T-helper 2 cell treated with Interferon-gamma antibody and Interleukin-4, amounts not matched to agents 5 μg/mL and 100 μg/mL, for 36 hours (primary cell): Measurements from ENCODE around the gene C1orf185.

Experiments used
- DNase-seq: peaks from one replicate; pipeline ENCODE4 v3.0.0; 2021; ENCODE audit warnings: low spot score
- H3K27ac Mint-ChIP-seq: one replicate; pipeline ENCODE4 v1.8.0; 2021; ENCODE audit warnings: mild to moderate bottlenecking, mixed read lengths
- H3K27me3 Mint-ChIP-seq: one replicate; pipeline ENCODE4 v1.8.0; 2021; ENCODE audit warnings: low read depth, mixed read lengths
- H3K36me3 Mint-ChIP-seq: one replicate; pipeline ENCODE4 v1.8.0; 2021; ENCODE audit warnings: low read depth, mixed read lengths
- H3K4me1 Mint-ChIP-seq: one replicate; pipeline ENCODE4 v1.8.0; 2021; ENCODE audit warnings: low read depth, mixed read lengths
- H3K4me3 Mint-ChIP-seq: one replicate; pipeline ENCODE4 v1.8.0; 2022; ENCODE audit warnings: mild to moderate bottlenecking, moderate library complexity, mixed read lengths
- H3K9me3 Mint-ChIP-seq: one replicate; pipeline ENCODE4 v1.8.0; 2021; ENCODE audit warnings: mixed read lengths

C1orf185 gene

DNA sequence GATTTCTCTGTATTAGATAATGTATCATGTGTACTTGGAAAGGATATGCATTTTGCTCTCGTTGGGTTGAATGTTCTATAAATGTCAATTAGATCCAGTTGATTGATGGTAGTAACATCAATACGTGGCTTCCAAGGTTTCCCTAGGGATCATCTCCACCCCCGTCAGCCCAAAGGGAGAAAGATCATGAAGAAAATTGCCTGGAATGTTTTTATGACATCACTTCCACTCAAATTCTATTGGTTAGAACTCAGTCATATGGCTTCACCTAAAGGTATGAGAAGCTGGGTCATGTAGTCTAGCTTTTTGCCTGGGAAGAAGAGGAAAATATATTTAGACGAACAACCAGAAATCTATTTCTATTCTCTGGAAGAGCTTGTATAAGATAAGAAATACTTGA is at the start of gene C1orf185:
TSS of gene C1orf185 (plus strand) at position 253 of the 400 bp plus-strand sequence. CDS start at position 259, 6 bp downstream.
- Mint-ChIP-seq H3K4me1 (no peaks in the 10 kb centered on the region), H3K27ac (no peak within 1 kb of the TSS), H3K27me3 (peaks cover 5% of the 10 kb centered on the region), H3K36me3 (no peaks in the 10 kb centered on the region), H3K9me3 (no peaks in the 10 kb centered on the region), H3K4me3 (no peak within 1 kb of the TSS)
- no peak for DNase-seq

DNA sequence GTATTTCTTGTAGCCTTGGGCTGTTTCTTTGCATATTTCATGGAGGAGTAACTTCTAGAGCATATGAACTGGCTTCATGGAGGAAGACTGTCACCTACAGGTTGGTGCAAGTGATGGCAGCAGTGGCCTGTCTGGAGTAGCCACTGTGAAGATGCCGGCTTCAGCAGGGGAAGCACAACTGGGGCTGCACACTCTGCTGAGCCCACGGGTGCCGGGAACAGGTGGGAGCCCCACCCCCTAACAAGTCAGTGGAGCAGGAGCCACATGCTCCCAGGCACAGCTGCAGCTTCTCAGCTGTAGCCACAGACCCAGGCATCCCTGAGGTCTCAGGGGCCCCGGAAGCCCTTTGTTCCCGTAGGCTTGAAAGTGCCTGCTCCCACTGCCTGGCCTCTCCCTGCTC is 43.2 kb upstream of the C1orf185 start:
- DNase-seq = no peak
- H3K27me3 Mint-ChIP-seq = peaks cover 17% of the 10 kb centered on the region
- no peaks in the 10 kb centered on the region for H3K36me3 Mint-ChIP-seq
- no peaks in the 10 kb centered on the region for H3K9me3 Mint-ChIP-seq
- H3K27ac Mint-ChIP-seq = no peak overlapping the region
- H3K4me3 Mint-ChIP-seq = no peak overlapping the region
- no peaks in the 10 kb centered on the region for H3K4me1 Mint-ChIP-seq

DNA sequence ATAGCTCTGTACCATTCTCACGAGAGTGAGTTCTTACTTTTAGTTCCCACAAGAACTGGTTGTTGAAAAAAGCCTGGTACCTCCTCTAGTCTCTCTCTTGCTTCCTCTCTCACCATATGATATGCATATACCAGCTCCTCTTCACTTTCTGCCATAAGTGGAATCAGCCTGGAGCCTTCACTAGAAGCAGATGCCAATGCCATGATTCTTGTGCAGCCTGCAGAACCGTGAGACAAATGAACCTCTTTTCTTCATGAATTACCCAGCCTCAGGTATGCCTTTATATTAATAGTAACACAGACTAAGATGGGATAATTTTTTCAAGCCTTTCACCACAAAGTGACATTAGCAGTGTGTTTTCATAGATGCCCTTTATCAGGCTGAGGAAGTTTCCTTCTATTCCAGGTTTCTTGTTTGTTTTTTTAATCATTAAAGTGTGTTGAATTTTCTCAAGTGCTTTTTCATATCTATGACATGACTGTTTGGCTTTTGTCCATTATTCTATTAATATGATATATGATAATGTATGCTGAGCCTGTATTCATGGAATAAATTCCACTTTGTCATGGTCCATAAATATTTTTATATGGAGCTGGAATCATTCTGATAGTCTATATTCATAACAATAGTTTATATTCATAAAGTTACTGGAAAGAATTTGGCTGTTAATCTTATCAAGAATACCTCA is 40.7 kb upstream of the C1orf185 start:
- Mint-ChIP-seq H3K4me1 (no peaks in the 10 kb centered on the region), H3K36me3 (no peaks in the 10 kb centered on the region), H3K27ac (no peak overlapping the region), H3K9me3 (no peaks in the 10 kb centered on the region), H3K4me3 (no peak overlapping the region), H3K27me3 (peaks cover 10% of the 10 kb centered on the region)
- no peak for DNase-seq

DNA sequence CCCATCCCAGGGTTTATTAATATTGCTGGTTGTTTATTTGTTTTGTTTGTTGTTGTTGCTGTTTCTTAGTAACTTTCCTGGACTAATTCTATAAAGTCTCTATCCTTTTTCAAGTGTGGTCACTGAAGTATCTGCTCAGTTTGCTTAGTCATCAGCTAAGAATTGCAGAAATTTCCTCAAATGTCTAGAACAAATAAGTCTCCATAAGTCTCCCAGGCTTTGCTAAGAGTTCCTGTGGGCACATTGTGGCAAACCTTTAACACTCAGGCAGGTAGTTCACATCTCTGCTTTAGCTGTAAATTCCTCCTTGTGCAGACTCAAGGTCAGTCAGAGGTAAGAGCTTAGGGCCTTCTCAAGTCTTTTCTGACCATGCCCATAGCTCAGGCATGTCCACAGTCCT is 38.9 kb upstream of the C1orf185 start:
- Mint-ChIP-seq H3K27ac (no peak overlapping the region), H3K9me3 (no peaks in the 10 kb centered on the region), H3K4me1 (no peaks in the 10 kb centered on the region), H3K4me3 (no peak overlapping the region), H3K36me3 (no peaks in the 10 kb centered on the region), H3K27me3 (peaks cover 12% of the 10 kb centered on the region)
- DNase-seq = no peak

DNA sequence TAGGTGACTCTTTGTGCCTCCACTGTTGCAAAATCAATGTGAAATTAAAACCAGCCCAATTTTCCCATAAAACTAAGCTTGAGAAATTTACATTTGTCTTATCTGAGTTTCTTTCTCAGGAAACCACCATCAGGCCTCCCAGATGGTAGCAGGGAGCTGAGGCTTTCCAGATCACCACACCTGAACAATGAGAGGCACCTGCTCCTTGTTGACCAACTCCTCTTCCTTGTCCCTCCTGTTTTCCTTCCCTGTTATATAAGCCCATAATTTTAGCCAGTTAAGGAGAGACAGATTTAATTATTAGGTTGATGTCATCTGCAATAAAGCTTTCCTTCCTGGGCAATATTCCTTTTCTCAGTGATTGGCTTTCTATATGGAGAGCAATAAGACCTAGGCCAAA is 32.0 kb upstream of the C1orf185 start:
- no peak overlapping the region for H3K27ac Mint-ChIP-seq
- no peaks in the 10 kb centered on the region for H3K4me1 Mint-ChIP-seq
- H3K36me3 Mint-ChIP-seq = no peaks in the 10 kb centered on the region
- DNase-seq = no peak
- H3K27me3 Mint-ChIP-seq = peaks cover 18% of the 10 kb centered on the region
- H3K4me3 Mint-ChIP-seq = no peak overlapping the region
- H3K9me3 Mint-ChIP-seq = no peaks in the 10 kb centered on the region

DNA sequence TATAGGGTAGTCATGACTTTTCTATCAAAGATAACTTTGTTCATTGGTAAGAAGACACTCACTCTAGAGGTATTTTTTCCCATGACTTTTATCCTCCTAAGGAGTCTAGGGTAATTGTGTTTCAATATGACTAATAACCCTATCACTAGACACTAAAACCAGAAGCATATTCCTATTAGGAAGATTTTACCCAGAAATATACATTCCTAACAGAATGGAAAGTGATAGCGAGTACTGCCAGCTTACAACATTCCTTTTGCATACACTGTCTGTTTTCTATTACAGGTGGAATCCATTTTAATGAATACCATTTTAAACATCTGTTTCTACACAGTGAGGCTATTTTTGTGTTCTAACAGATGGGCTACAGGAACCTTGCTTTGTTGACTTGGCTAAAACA is 31.4 kb upstream of the C1orf185 start:
- Mint-ChIP-seq H3K27ac (no peak overlapping the region), H3K4me1 (no peaks in the 10 kb centered on the region), H3K36me3 (no peaks in the 10 kb centered on the region), H3K4me3 (no peak overlapping the region), H3K27me3 (peaks cover 20% of the 10 kb centered on the region), H3K9me3 (no peaks in the 10 kb centered on the region)
- DNase-seq = no peak

DNA sequence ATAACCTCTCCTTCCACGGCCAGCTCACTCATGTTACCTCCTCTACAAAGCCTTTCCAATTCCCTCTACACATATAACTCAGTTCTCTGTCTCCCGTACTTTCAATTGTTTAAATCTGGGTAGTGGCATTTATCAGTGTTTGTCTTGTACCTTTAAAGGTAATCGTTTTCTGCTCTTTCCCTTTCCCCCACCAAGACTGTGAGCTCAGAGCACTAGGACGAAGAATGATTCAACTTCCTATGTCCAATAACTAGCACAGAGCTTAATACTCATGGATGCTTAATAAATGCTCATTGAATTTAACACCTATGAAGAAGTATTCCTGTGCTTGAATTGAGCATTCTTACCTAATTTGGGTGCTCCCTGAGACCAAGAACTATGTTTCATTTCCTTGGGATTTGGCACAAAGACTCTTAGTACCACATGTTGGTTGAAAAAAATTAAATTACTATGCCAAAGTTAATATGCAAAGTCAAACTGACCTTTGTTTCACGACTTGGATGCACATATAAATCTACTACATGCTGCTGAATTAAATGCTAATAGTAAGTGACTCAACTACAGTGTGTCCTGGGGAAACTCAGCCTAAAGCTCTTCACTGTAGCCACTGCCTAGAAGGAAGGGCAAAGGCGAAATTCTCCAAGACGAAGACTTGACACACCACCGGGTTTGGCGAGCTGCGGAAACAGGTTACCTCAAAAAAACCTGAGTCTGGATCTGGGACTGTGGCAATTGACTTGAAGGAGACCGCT is 30.6 kb upstream of the C1orf185 start:
- H3K36me3 Mint-ChIP-seq = no peaks in the 10 kb centered on the region
- H3K27me3 Mint-ChIP-seq = peaks cover 25% of the 10 kb centered on the region
- H3K4me1 Mint-ChIP-seq = no peaks in the 10 kb centered on the region
- DNase-seq = no peak
- no peak overlapping the region for H3K27ac Mint-ChIP-seq
- no peaks in the 10 kb centered on the region for H3K9me3 Mint-ChIP-seq
- H3K4me3 Mint-ChIP-seq = no peak overlapping the region

DNA sequence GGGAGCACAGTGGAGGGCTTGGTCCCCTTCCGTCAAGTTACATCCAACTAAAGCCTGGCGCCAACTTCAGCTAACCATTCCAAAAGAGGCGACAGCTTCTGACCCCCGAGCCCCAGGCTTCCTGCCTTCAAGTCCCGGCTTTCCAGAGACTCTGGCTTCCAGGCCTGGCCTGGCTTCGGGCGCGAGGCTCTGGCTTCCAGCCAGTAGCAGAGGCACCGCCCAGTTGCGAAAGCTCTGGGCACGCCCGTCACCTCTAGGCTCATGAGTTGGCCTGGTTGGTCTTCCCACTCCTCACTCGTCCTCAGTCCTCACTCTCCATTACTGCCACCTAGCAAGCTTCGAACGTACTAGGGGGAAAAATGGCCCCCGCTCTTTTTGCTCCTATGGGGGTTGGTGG is 30.0 kb upstream of the C1orf185 start:
- H3K27ac Mint-ChIP-seq = no peak overlapping the region
- DNase-seq = no peak
- no peaks in the 10 kb centered on the region for H3K9me3 Mint-ChIP-seq
- no peaks in the 10 kb centered on the region for H3K4me1 Mint-ChIP-seq
- no peaks in the 10 kb centered on the region for H3K36me3 Mint-ChIP-seq
- peaks cover 26% of the 10 kb centered on the region for H3K27me3 Mint-ChIP-seq
- H3K4me3 Mint-ChIP-seq = no peak overlapping the region

DNA sequence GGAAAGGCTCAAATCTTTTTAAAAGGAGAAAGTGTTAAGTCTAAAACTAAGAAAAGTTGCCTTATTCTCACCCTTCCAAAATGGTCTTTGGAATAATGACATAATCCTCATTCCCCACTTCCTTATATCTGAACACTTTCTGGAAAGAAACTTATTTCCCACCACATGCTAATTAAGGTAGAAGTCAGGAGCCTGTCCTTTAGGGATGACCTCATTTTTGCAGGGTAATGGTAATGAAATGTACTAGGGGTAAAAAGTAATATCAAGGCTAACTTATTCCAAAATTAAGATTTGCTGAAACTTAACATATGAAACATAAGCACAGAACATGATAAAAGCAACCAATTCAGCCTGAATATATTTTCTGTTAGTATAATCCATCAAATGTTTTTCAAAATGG is 29.4 kb upstream of the C1orf185 start:
- no peaks in the 10 kb centered on the region for H3K9me3 Mint-ChIP-seq
- H3K27me3 Mint-ChIP-seq = peaks cover 21% of the 10 kb centered on the region
- H3K4me3 Mint-ChIP-seq = no peak overlapping the region
- H3K4me1 Mint-ChIP-seq = no peaks in the 10 kb centered on the region
- no peaks in the 10 kb centered on the region for H3K36me3 Mint-ChIP-seq
- no peak for DNase-seq
- no peak overlapping the region for H3K27ac Mint-ChIP-seq

DNA sequence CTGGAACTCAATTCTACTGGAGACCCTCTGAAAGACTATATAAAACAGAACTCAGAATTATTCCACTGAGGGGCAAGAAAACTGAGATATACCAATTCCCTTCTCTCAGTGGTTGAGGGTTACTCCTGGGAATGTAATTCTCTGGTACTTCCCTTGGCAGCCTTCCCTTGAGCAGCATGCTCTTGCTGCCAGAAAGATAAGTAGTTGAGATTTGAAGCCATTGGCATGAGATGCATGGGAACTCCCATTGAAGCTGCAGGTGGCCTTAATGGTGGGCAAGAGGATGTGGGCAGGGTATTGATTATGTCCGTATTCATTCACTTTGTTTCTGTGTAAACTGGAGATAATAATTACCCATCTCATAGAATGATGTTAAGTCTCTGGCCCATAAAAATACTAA is 28.6 kb upstream of the C1orf185 start:
- Mint-ChIP-seq H3K36me3 (no peaks in the 10 kb centered on the region), H3K4me3 (no peak overlapping the region), H3K27me3 (peaks cover 22% of the 10 kb centered on the region), H3K4me1 (no peaks in the 10 kb centered on the region), H3K27ac (no peak overlapping the region), H3K9me3 (no peaks in the 10 kb centered on the region)
- DNase-seq = no peak

DNA sequence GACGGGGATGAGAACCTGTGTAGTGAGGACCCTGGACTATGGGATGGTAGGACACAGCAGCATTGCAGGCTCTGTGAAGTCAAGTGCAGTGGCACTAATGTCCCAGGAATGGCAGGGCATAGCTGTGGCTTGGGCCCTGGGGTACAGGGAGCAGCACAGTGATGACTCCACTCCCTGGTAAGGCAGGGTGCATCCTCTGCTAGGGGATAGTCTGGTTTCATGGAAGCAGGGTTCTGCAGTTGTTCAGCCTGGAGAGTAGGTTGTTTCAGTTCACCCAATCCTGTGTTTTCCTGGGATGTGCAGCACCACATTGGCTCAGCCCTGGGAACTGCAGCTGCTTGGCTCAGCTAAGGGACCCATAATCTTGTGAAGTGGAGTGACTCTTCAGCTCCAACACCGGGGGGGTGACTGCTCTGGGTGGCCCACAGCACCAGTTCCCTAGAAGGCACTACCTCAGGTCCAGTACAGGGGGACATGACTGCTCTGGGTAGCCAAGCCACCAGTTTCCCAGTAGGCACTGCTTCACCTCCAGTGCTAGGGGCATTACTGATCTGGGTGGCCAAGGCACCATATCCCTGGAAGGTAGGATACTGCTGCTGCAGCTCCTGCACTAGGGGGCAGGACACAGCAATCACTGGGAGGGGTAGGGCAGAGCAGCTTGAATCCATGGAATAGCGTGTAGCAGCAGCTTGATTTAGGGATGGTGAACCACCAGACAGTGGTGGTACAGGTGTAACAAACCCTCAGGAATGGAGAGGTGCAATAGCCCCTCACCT is 15.3 kb upstream of the C1orf185 start:
- Mint-ChIP-seq H3K27ac (no peak overlapping the region), H3K9me3 (no peaks in the 10 kb centered on the region), H3K4me1 (no peaks in the 10 kb centered on the region), H3K36me3 (no peaks in the 10 kb centered on the region), H3K27me3 (peaks cover 42% of the 10 kb centered on the region), H3K4me3 (no peak overlapping the region)
- DNase-seq = no peak

DNA sequence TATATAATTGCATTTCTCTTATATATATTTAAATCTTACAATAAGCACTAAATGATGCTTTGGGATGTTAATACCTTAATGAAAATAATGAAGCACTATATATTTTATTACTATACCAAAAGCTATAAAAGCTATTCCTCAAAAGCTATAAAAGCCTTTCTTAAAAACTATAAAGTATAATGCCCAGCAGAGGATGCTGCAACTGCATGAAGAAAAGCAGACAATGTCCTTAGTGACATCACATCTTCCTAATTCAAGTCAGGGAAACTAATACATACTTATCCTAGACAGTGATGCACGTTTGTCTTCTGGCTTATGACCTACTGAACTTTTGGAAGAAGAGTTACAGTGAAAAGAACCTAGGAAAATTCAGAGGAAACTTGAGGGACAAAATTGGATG is 13.6 kb upstream of the C1orf185 start:
- H3K27me3 Mint-ChIP-seq = peaks cover 35% of the 10 kb centered on the region

DNA sequence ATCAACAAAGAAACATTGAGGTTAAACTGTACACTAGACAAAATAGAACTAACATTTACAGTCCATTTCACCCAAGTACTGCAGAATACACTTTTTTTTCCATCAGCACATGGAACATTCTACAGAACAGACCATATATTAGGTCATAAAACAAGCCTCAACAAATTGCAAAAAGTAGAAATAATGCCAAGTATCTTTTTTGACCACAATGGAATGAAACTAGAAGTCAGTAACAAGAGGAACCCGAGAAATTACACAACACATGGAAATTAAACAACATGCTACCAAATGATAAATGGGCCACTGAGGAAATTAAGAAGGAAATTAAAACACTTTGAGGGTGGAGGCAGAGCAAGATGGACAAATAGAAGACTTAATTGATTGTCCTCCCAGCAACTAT is 8.4 kb upstream of the C1orf185 start:
- no peaks in the 10 kb centered on the region for H3K4me1 Mint-ChIP-seq

More for the DNA sequence above, 13.6 kb upstream of the C1orf185 start:
- no peak overlapping the region for H3K4me3 Mint-ChIP-seq
- no peak overlapping the region for H3K27ac Mint-ChIP-seq
- DNase-seq = no peak
- H3K4me1 Mint-ChIP-seq = no peaks in the 10 kb centered on the region
- H3K36me3 Mint-ChIP-seq = no peaks in the 10 kb centered on the region
- H3K9me3 Mint-ChIP-seq = no peaks in the 10 kb centered on the region

DNA sequence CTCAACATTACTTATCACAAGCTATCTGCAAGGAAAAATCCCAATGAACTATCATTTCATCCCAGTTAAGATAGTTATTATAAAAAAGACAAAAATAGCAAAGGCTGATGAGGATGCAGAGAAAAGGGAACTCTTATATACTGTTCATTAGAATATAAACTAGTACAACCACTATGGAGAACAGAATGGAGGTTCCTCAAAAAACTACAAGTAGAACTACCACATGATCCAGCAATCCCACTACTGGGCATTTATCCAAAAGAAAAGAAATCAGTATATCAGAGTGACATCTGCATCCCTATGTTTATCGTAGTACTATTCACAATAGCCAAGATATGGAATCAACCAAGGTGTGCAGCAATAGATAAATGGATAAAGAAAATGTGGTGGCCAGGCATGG is 4.9 kb upstream of the C1orf185 start:
- DNase-seq = no peak
- H3K36me3 Mint-ChIP-seq = no peaks in the 10 kb centered on the region
- no peak overlapping the region for H3K27ac Mint-ChIP-seq
- H3K4me1 Mint-ChIP-seq = no peaks in the 10 kb centered on the region
- no peak overlapping the region for H3K4me3 Mint-ChIP-seq
- no peaks in the 10 kb centered on the region for H3K9me3 Mint-ChIP-seq
- peaks cover 24% of the 10 kb centered on the region for H3K27me3 Mint-ChIP-seq

More for the DNA sequence above, 8.4 kb upstream of the C1orf185 start:
- no peaks in the 10 kb centered on the region for H3K36me3 Mint-ChIP-seq
- no peaks in the 10 kb centered on the region for H3K9me3 Mint-ChIP-seq
- H3K27ac Mint-ChIP-seq = no peak overlapping the region
- no peak for DNase-seq
- H3K4me3 Mint-ChIP-seq = no peak overlapping the region
- H3K27me3 Mint-ChIP-seq = peaks cover 35% of the 10 kb centered on the region
